HFF-Myc (cell line): ENCODE data around the gene FNIP1.
"Not testable (repeated sequence)": the region's sequence is repeated elsewhere in the genome, so short reads cannot be mapped to it uniquely, and the experiment has no call there.

ENCODE experiments used
- DNase-seq: peaks from one replicate; pipeline ENCODE4 v3.0.0-alpha.2; 2011; ENCODE audit warnings: low read depth; ENCODE audit errors: extremely low read depth
- H3K4me3 ChIP-seq: replicated peaks from 2 replicates; pipeline ENCODE4 v1.5.1; 2011; ENCODE audit warnings: low read depth, mild to moderate bottlenecking, control low read depth, low read length
- CTCF ChIP-seq: IDR thresholded peaks from 2 replicates; pipeline ENCODE4 v1.5.1; 2012; ENCODE audit warnings: mild to moderate bottlenecking, low read depth, low read length, control low read depth; ENCODE audit errors: missing control alignments

Gene FNIP1

GRCh38 chr5:131786900-131787692 is 9.7 kb downstream of the FNIP1 start:
- DNase-seq = no peak
- TF ChIP-seq CTCF = no peak
- H3K4me3 ChIP-seq = no peak overlapping the region

GRCh38 chr5:131786036-131786435 is 10.8 kb downstream of the FNIP1 start:
- no peak for TF ChIP-seq CTCF
- DNase-seq = no peak
- H3K4me3 ChIP-seq = no peak overlapping the region

GRCh38 chr5:131783874-131784273 is 12.9 kb downstream of the FNIP1 start:
- TF ChIP-seq CTCF = no peak
- no peak overlapping the region for H3K4me3 ChIP-seq
- DNase-seq = no peak

GRCh38 chr5:131783357-131783756 is 13.5 kb downstream of the FNIP1 start:
- no peak for TF ChIP-seq CTCF
- no peak for DNase-seq

GRCh38 chr5:131782717-131783116 is 14.1 kb downstream of the FNIP1 start:
- no peak for DNase-seq
- no peak overlapping the region for H3K4me3 ChIP-seq
- no peak for TF ChIP-seq CTCF

More at GRCh38 chr5:131783357-131783756, 13.5 kb downstream of the FNIP1 start:
- H3K4me3 ChIP-seq = no peak overlapping the region

GRCh38 chr5:131778141-131778540 is 18.7 kb downstream of the FNIP1 start:
- DNase-seq, H3K4me3 ChIP-seq: not testable (repeated sequence)

- DNase-seq = no peak
- TF ChIP-seq CTCF = no peak
- no peak overlapping the region for H3K4me3 ChIP-seq
Observed at GRCh38 chr5:131776450-131776849, 20.4 kb downstream of the FNIP1 start.
